ENCODE results near the gene OLIG1.

The OLIG1 gene, protein sequence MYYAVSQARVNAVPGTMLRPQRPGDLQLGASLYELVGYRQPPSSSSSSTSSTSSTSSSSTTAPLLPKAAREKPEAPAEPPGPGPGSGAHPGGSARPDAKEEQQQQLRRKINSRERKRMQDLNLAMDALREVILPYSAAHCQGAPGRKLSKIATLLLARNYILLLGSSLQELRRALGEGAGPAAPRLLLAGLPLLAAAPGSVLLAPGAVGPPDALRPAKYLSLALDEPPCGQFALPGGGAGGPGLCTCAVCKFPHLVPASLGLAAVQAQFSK

GRCh38 chr21:33069994-33070743, at the start of gene OLIG1:
TSS of gene OLIG1 (plus strand) at chr21:33070141. CDS start at chr21:33070247, 106 bp downstream.
- peak; percentile 74 for DNase-seq

GRCh38 chr21:33020558-33021100, 49.3 kb upstream of the OLIG1 start:
- no peak for DNase-seq

DNA sequence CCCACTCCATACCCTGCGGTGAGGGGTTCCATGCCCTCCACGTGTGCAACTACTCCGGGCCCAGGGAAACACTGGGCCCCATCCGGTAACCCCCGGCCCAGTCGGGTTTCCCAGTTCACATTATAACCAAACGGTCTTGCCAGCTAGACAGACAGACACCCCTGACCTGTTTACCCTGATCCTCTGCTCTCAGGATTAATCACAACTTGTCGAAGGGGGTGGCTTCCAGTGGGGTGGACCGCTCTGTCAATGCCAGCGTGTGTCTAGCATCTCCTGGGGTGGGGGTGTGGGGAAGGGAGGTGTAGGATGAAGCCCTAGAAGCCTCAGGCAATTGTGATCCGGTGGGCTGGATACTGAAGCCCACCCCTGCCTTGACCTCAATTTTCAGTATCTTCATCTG, 48.8 kb upstream of the OLIG1 start:
- no peak for DNase-seq

GRCh38 chr21:33021667-33022066, 48.3 kb upstream of the OLIG1 start:
- DNase-seq, result no peak

DNA sequence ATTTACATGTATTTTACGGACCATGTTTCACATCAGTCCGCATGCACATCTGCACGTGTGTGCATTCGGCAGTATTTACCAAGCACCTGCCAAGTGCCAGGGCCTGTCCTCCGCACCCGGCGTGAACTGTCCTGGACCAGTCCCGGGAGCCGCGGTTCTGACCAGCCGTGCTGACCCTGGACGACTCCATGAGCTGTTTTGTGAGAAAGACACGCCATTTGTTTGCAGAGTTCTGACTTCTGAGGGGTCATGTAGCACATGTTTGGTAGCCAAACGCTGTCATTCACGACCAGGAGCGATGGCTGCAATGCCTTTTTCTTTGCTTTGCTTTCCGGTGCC, 47.5 kb upstream of the OLIG1 start:
- DNase-seq, result no peak

GRCh38 chr21:33022828-33023573, 46.9 kb upstream of the OLIG1 start:
- no peak for DNase-seq

GRCh38 chr21:33023574-33024200, 46.3 kb upstream of the OLIG1 start:
- DNase-seq, result no peak

DNA sequence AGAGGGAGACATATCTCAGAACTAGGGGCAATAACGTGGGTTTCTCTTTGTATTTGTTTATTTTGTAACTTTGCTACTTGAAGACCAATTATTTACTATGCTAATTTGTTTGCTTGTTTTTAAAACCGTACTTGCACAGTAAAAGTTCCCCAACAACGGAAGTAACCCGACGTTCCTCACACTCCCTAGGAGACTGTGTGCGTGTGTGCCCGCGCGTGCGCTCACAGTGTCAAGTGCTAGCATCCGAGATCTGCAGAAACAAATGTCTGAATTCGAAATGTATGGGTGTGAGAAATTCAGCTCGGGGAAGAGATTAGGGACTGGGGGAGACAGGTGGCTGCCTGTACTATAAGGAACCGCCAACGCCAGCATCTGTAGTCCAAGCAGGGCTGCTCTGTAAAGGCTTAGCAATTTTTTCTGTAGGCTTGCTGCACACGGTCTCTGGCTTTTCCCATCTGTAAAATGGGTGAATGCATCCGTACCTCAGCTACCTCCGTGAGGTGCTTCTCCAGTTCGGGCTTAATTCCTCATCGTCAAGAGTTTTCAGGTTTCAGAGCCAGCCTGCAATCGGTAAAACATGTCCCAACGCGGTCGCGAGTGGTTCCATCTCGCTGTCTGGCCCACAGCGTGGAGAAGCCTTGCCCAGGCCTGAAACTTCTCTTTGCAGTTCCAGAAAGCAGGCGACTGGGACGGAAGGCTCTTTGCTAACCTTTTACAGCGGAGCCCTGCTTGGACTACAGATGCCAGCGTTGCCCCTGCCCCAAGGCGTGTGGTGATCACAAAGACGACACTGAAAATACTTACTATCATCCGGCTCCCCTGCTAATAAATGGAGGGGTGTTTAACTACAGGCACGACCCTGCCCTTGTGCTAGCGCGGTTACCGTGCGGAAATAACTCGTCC, 45.5 kb upstream of the OLIG1 start:
- DNase-seq, result no peak

GRCh38 chr21:33025106-33025488, 44.8 kb upstream of the OLIG1 start:
- no peak for DNase-seq

- peak; percentile 82 for DNase-seq
These were observed 44.2 kb upstream of the OLIG1 start, which contains the start of gene OLIG2 for GRCh38 chr21:33025489-33026442. TSS of gene OLIG2 (plus strand) at chr21:33025935. CDS start at chr21:33026863, 928 bp downstream.

GRCh38 chr21:33026443-33026858, 43.5 kb upstream of the OLIG1 start:
- no peak for DNase-seq

GRCh38 chr21:33026878-33027400, 43.0 kb upstream of the OLIG1 start:
- DNase-seq, result no peak

DNA sequence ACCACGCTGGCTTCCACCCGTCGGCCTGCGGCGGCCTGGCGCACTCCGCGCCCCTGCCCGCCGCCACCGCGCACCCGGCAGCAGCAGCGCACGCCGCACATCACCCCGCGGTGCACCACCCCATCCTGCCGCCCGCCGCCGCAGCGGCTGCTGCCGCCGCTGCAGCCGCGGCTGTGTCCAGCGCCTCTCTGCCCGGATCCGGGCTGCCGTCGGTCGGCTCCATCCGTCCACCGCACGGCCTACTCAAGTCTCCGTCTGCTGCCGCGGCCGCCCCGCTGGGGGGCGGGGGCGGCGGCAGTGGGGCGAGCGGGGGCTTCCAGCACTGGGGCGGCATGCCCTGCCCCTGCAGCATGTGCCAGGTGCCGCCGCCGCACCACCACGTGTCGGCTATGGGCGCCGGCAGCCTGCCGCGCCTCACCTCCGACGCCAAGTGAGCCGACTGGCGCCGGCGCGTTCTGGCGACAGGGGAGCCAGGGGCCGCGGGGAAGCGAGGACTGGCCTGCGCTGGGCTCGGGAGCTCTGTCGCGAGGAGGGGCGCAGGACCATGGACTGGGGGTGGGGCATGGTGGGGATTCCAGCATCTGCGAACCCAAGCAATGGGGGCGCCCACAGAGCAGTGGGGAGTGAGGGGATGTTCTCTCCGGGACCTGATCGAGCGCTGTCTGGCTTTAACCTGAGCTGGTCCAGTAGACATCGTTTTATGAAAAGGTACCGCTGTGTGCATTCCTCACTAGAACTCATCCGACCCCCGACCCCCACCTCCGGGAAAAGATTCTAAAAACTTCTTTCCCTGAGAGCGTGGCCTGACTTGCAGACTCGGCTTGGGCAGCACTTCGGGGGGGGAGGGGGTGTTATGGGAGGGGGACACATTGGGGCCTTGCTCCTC, 42.3 kb upstream of the OLIG1 start:
- DNase-seq, result no peak

GRCh38 chr21:33028287-33028670, 41.7 kb upstream of the OLIG1 start:
- DNase-seq, result no peak

DNA sequence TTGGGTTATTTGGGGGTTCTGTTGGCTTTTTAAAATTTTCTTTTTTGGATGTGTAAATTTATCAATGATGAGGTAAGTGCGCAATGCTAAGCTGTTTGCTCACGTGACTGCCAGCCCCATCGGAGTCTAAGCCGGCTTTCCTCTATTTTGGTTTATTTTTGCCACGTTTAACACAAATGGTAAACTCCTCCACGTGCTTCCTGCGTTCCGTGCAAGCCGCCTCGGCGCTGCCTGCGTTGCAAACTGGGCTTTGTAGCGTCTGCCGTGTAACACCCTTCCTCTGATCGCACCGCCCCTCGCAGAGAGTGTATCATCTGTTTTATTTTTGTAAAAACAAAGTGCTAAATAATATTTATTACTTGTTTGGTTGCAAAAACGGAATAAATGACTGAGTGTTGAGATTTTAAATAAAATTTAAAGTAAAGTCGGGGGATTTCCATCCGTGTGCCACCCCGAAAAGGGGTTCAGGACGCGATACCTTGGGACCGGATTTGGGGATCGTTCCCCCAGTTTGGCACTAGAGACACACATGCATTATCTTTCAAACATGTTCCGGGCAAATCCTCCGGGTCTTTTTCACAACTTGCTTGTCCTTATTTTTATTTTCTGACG, 41.1 kb upstream of the OLIG1 start:
- no peak for DNase-seq

DNA sequence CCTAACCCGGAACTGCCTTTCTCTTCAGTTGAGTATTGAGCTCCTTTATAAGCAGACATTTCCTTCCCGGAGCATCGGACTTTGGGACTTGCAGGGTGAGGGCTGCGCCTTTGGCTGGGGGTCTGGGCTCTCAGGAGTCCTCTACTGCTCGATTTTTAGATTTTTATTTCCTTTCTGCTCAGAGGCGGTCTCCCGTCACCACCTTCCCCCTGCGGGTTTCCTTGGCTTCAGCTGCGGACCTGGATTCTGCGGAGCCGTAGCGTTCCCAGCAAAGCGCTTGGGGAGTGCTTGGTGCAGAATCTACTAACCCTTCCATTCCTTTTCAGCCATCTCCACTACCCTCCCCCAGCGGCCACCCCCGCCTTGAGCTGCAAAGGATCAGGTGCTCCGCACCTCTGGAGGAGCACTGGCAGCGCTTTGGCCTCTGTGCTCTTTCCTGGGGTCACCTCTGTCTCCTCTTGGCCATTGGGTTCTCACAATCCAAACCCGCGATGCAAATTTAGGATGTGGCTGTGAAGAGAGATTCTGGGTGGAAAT, 40.5 kb upstream of the OLIG1 start:
- DNase-seq, result no peak

DNA sequence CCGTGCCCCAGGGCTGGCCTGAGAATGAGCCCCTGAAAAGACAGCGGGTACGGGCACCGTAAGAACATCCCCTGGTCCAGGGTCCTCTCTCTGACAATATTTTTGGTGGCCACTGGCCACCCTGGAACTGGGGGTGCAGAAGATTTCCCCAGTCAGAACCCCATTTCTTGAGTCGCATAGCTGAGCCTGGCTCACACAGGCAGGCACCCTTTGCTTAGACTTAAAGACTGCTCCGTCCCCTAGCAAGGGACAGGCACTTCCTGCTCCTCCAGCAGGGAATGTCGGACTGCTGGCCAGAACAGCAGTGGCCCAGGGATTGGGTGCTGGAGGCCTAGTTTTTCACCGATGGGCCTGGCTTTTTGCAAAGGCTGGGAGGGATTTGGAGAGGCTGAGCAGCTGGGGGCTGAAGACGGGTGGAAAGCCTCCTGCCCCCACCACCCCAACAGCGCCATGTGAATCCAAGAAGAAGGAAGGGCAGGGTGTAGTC, 39.9 kb upstream of the OLIG1 start:
- no peak for DNase-seq

DNA sequence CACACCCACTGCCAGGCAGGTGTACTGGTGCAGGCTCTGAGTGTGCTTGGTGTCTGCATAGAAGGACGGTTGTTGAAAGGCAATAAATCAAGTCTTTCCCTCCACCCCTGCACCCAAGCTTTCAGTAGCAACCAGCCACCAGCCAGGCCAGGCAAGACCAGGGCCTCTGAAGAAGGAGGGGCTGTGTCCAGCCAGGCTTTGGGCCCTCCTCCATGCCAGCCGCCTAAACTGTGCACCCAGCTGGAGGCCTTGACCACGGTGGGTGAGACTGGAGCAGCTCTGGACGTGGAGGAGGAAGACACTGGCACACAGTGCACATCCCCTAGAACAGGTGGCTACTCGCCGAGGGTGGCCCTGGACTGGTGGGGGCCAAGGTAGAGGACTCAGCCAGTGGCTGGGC, 39.3 kb upstream of the OLIG1 start:
- no peak for DNase-seq
